CD4-positive, alpha-beta T cell treated with Interleukin-10 for 1 hour (primary cell): ENCODE results near the gene ITGAL.
A peak's percentile ranks its signal among the peaks of the same experiment; 100 is the strongest.
"Not testable (repeated sequence)": the region's sequence is repeated elsewhere in the genome, so short reads cannot be mapped to it uniquely, and the experiment has no call there.

Experiments used
- DNase-seq: peaks from one replicate; pipeline ENCODE4 v3.0.0-alpha.2; 2020

Gene ITGAL

DNA sequence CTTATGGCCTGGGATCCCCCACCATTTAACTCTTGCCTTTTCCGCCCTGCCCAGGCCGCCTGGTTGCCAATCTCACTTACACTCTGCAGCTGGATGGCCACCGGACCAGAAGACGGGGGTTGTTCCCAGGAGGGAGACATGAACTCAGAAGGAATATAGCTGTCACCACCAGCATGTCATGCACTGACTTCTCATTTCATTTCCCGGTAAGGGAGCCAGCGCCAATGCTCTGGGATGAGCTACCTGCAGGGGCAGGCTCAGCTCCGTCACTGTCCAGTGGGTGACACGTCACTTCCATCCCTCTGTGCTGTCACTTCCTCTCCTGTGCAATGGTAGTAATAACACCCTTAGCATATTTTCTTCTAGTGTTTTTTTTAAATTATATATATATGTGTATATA, 26.7 kb downstream of the ITGAL start:
- no peak for DNase-seq

DNA sequence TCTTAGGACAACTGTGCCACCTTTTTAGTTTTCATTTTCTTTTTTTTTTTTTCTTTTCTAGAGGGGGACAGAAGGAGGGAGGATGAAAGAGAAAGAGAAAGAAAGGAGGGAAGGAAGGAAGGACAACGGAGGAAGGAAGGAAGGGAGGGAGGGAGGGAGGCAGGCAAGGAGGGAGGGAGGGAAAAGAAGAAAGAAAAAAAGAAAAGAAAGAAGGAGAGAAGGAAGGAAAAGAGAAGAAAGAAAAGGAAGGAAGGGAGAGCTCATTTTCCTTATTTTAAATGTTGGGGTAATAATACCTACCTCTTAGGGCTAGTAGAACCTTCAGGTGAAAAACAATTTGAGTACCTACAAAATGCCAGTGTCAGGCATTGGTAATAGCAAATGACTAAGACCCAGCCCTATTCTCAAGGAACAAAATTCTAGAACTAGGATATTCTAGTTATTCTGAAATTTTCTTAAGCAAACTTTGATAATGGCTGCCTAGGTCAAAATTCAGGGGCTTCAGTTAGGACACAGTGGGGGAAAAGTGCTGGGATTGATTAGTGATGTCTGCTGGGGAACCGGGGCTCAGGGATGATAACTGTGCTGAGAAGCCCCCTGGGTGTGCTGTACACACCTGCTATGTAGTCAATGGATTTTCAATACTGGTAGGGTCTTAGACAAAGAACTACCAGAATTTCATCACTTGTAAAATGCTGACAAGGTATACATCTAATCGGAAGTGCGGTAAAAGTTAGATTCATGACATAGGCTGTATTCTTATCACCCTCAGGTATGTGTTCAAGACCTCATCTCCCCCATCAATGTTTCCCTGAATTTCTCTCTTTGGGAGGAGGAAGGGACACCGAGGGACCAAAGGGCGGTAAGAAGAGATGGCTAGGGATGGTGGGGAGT, 31.1 kb downstream of the ITGAL start:
- DNase-seq, result no peak

DNA sequence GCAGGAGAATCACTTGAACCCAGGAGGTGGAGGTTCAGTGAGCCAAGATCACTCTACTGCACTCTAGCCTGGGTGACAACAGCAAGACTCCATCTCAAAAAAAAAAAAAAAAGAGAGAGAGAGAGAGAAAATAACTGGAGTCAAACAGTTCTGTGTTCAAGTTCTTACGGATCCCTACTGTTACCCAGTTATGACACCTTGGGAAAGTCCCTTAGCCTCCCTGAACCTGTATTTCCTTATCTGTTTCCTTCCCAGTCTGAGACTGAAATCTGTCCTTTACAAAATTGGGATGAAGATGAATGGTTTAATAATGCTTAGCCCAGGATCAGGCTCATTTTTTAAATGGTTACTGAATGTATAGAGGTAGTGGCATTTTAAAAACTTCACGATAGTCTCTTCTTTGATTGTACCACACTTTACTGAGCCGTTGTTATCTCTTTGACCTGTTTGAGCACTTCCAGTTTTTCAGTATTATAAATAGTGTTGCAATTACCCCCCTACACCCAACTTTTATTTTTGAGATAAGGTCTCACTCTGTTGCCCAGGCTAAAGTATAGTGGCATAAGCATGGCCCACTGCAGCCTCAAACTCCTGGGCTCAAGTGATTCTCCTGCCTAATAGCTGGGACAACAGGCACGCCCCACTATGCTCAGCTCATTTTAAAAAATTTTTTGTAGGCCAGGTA, 36.7 kb downstream of the ITGAL start:
- DNase-seq, result no peak

DNA sequence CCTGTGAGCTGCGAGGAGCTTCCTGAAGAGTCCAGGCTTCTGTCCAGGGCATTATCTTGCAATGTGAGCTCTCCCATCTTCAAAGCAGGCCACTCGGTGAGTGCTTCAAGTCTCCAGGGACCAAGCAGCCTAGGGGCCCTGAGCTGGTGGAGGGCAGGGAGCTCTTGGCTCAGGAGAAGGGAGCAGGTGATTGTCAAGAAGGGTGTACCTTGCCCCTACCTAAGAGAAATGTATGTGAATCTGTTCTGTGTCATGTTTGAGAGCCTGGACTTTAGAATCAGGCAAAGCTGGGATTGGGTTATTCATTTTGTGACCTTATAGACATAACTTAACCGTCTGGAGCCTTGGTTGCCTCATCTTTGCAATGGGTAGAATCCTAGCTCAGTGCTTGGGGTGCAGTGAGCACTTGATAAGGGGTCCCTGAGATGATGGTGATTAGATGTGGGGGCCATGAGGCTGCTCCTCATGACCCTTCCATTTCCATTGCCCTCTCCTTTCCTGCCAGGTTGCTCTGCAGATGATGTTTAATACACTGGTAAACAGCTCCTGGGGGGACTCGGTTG, 37.9 kb downstream of the ITGAL start:
- DNase-seq, result no peak

DNA sequence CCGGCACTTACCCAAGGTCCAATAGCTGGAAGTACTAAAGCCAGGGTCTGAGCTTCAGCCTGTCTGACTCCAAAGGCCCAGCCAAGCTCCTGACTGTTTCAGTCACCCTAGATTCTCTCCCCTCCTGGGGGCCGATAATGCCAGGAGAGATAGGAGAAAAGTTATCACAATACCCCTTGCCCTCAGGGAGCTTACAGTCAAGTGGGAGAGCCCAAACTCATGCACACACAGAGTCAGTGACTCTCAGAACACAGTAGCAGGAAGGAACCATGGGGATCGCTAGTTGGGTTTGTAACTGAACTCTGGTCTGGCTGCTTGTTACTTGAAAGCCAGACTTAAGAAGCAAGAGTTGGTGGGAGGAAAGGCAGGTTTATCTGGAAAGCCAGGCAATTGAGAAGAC, 39.0 kb downstream of the ITGAL start:
- no peak for DNase-seq

DNA sequence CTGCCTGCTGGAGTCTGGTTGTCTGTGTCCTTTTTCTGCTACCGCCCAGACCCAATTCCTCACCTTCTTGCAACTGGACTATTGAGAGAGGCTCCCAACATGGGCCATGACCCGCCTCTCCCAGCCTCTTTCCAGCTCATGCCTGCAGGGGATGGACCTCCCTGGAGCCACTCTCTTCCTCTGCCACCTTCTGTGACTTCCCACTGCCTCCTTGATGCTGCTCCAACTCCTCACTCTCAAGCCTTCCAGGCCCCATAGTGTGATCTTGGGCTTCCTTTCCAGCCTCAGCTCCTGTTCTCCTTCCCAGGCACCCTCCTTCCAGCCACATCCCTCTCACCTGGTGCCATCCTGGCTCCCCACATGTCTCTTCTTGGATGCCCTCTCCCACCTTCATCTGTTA, 42.7 kb downstream of the ITGAL start:
- no peak for DNase-seq

DNA sequence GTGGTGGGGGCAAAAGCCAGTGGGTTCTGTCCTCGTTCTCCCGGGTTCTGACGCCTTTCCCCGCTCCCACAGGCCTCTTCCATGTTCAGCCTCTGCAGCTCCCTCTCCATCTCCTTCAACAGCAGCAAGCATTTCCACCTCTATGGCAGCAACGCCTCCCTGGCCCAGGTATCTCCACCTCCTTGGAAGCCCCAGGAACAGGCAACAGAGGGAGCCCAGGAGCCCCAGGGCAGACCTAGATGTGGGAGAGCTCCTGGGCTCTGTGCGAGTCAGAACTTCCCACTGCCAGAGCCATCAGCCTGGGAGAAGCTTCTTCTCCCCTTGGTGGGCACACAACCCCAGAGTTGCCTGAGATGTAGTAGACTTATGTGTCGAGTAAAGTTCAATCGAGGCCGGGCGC, 46.0 kb downstream of the ITGAL start:
- DNase-seq, result no peak

DNA sequence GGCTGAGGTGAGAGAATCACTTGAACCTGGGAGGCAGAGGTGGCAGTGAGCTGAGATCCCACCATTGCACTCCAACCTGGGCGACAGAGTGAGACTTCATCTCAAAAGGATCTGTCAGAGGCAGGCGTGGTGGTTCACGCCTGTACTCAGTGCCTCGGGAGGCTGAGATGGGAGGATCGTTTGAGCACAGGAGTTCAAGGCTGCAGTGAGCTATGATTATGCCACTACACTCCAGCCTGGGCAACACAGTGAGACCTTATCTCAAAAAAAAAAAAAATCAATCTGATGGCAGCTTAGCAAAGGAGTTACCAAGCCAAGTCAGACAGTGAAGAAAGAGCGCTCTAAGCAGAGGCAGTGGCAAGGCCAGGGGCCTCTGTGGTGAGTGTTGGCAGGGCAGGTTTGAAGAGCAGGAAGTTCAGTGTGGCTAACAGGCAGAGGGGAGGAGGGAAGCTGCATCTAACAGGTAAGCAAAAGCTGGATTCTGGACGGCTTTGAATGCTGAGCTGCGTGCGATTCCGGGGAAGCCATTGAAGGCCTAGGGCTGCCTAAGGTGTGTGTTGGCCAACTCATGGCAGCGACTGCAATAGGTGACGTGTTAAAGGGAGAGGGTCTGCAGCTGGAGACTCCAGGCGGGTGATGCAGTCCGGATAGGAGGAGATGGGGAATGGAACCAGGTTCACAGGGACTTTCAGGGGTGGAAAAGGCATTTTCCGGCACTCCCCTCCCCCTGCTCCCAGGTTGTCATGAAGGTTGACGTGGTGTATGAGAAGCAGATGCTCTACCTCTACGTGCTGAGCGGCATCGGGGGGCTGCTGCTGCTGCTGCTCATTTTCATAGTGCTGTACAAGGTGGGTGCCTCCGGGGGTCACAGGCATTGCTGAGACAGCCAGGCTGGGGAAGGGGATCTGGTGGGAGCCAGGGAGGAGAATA, 46.8 kb downstream of the ITGAL start:
- no peak for DNase-seq

DNA sequence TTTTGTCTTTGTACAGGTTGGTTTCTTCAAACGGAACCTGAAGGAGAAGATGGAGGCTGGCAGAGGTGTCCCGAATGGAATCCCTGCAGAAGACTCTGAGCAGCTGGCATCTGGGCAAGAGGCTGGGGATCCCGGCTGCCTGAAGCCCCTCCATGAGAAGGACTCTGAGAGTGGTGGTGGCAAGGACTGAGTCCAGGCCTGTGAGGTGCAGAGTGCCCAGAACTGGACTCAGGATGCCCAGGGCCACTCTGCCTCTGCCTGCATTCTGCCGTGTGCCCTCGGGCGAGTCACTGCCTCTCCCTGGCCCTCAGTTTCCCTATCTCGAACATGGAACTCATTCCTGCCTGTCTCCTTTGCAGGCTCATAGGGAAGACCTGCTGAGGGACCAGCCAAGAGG, 48.9 kb downstream of the ITGAL start:
- no peak for DNase-seq

DNA sequence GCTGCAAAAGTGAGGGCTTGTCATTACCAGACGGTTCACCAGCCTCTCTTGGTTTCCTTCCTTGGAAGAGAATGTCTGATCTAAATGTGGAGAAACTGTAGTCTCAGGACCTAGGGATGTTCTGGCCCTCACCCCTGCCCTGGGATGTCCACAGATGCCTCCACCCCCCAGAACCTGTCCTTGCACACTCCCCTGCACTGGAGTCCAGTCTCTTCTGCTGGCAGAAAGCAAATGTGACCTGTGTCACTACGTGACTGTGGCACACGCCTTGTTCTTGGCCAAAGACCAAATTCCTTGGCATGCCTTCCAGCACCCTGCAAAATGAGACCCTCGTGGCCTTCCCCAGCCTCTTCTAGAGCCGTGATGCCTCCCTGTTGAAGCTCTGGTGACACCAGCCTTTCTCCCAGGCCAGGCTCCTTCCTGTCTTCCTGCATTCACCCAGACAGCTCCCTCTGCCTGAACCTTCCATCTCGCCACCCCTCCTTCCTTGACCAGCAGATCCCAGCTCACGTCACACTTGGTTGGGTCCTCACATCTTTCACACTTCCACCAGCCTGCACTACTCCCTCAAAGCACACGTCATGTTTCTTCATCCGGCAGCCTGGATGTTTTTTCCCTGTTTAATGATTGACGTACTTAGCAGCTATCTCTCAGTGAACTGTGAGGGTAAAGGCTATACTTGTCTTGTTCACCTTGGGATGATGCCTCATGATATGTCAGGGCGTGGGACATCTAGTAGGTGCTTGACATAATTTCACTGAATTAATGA, 49.5 kb downstream of the ITGAL start:
- DNase-seq, result no peak

DNA sequence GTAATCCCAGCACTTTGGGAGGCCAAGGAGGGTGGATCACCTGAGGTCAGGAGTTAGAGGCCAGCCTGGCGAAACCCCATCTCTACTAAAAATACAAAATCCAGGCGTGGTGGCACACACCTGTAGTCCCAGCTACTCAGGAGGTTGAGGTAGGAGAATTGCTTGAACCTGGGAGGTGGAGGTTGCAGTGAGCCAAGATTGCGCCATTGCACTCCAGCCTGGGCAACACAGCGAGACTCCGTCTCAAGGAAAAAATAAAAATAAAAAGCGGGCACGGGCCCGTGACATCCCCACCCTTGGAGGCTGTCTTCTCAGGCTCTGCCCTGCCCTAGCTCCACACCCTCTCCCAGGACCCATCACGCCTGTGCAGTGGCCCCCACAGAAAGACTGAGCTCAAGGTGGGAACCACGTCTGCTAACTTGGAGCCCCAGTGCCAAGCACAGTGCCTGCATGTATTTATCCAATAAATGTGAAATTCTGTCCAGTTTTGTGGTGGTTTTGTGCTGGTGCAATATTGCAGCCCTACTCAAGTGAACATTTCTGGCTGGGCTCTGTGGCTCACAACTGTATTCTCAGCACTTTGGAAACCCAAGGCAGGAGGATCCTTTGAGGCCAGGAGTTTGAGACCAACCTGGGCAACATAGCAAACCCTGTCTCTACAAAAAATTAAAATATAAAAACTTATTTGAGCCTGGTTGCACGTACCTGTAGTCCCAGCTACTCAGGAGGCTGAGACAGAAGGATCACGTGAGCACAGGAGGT, 50.3 kb downstream of the ITGAL start:
- not testable (repeated sequence) for DNase-seq

DNA sequence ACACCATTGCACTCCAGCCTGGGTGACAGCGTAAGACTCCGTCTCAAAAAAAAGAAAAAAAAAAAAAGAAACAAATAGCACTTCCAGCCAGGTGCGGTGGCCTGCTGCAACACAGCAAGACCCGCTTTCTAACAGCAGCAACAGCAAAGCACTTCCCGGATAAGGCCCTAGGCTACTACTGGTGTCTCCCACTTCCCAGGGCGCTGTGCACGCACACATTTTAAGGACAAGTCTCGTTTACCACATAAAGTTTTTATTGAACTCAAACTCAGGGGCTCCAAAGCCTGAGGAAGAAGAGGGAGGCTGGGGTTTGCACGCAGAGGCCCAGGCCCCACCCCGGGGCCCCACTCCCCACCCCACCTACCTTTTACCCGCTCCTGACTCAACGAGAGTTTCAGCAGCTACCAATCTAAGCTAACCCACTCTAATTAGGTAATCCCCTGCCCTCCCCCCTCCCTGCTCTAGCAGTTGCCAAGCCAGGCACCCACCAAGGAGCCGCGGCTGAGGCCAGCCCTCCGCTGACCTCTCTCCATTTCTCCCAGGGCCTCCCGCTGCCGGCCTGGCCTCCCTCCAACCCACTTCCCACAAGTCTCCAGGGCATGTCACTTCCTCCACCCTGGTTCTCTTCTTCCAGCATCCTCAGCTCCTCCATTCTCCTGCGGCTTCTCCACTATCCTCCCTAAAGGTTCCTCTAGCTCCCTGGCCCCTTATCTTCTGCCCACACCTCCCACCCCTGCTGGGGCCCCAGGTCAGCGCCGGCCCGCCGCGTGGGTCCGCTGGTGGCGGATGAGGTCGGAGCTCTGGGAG, 51.4 kb downstream of the ITGAL start:
- DNase-seq, result no peak

DNA sequence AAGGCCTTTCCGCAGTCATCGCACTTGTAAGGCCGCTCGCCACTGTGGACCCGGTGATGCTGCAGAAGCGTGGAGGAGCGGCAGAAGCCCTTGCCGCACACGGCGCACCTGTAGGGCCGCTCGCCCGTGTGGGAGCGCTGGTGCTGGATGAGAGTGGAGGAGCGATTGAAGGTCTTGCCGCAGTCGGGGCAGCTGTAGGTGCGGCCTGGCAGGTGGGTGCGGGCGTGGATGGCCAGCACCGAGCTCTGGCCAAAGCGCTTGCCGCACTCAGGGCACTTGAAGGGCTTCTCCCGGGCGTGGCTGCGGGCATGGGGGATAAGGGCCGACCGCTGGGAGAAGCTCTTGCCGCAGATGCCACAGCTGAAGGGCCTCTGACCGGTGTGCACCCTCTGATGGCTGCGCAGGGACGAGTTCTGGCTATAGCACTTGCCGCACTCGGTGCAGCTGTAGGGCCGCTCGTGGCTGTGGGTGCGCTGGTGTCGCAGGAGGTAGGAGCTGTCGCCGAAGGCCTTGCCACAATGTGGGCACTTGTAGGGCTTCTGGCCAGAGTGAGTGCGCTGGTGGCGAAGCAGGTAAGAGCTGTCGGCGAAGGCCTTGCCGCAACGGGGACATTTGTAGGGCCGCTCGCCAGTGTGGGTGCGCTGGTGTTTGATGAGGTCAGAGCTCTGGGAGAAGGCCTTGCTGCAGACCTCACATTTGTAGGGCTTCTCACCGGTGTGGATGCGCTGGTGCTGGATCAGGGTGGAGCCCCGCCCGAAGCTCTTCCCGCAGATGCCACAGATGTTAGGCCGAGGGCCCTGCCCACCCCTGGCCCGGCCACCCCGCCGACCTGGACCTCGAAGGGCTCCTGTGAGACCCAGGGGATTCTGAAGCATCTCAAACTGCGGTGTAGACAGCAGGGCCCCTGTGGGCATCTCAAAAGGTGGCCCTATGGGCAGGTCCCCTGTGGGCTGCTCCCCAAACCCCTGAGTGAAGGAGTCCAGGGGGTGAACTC, 52.3 kb downstream of the ITGAL start:
- DNase-seq, result no peak

DNA sequence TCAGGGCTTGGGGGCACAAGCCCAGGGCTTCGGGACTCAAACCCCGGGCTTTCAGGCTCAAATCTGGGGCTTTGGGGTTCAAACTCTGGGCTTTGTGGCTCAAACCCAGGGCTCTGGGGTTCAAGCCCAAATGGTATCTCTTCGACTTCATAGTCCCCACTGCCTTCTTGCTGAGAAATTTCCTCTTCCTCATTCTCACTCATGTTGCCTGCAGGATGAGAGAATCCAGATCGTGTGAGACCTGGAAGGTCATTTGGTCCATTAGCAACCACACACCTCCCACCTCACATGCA, 53.2 kb downstream of the ITGAL start:
- no peak for DNase-seq

DNA sequence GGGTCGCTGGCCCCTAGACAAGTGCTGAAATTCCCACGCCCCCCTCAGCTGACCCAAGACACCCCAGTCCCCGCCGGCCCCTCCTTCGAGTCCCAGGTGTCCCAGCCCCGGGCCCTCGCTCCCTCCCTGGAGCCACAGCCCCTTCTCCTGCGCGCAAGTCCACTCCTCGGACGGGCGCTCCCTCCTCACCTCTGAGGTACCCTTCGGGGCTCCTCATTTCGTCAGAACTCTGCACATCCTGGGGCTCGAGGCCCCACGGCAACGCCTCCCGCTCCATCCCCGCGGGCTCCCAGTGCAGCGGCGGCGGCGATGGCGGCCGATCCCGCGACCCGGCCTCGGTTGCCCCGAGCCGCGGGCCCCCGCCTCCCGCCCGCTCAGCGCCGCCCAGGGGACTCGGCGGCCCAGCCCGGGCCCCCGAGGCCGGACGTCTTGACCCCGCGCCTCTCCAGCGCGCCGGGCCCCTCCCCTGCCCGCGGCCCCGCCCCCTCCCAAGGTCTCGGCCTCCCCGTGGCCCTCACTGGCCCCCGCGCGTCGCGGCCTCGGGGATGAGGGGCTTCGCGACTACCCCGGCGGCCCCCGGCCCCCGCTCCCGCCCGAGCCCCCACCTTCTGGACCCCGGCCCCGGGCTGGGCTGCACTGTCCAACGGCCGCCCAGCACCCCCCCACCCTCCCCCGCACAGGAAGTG, 53.7 kb downstream of the ITGAL start, which contains the start of gene ZNF768:
ZNF768 (minus strand) TSS at position 430 of the 686 bp plus-strand sequence; CDS start at position 277, 153 bp downstream.
- no peak for DNase-seq

DNA sequence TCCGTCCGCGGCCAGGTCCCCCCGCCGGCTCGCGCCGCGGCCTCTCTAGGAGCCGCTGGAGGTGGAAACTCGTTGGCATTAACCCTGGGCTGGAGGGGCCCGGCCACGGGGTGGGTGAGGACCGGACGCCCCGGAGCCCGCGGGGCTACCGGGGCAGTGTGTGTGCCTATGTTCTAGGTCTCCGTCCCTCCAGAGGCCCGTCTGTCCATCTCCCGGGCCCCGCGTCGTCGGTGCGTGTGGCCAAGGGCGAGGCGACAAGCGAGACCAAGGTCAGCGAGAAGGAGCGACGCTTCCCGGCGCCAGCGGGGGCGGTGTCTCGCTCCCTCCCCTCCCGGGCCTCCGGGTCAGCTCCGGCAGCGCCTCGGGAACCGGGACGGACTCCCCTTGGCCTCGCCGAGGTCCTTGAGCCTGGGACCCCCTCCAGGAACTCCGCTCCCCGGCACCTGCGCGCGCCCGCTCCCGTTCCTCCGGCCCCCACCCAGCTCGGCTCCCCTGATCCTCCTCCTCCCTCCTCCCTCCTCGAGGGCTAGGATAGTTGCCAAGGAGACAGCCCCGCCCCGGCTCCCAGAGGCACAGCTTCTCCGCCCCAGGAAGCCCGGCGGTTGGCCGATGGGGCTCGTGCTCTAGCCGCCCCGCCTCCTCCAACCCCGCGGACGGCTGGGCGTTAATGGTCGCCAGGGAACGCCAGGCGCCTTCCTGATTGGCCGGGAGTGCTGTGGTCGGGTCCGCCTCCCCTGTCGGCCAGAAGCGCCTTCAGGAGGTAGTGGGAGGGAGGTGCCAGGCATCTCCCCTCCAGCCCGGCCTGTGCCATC, 54.5 kb downstream of the ITGAL start:
- peak; percentile 94 for DNase-seq

DNA sequence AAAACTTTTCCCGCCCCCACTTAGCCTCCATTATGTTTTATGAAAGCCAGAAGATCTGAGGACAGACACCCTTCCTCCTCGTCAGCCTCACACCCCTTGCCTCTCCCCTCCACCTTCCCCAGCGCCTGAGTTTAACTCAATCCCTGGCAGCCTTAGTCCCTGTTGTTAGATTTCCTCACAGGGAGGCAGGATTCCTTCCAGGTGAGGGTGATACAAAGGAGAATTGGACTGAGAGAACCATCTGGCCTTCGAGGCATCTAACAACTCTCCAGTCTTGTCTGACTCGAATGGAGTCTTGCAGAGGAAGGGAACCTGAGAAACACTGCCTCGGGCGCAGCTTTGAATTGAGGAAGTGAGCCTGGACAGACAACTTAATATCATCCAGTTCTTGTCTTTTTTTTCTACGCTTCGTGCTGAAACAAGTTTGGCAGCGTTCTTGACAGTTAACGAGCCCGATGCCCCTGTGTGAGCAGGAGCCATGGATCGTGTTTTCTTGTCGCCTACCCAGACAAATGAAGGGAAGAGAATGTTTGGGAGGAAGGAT, 55.2 kb downstream of the ITGAL start:
- DNase-seq, result no peak
